B cell (primary cell): ENCODE results near the gene LYPD1.

Source experiments
- EZH2 ChIP-seq: IDR thresholded peaks from 2 replicates; pipeline ENCODE4 v1.6.1; 2012; ENCODE audit warnings: borderline replicate concordance, low read depth, mild to moderate bottlenecking, moderate library complexity, low read length; ENCODE audit not compliant: insufficient read depth, poor library complexity, severe bottlenecking
- TF ChIP-seq, protein P1 (sequence below): fragments of 200-600 bp; IDR thresholded peaks from one replicate; pipeline ENCODE4 v1.8.0; 2022; ENCODE audit warnings: antibody characterized with exemption, mild to moderate bottlenecking

- TF ChIP-seq, protein P1, sequence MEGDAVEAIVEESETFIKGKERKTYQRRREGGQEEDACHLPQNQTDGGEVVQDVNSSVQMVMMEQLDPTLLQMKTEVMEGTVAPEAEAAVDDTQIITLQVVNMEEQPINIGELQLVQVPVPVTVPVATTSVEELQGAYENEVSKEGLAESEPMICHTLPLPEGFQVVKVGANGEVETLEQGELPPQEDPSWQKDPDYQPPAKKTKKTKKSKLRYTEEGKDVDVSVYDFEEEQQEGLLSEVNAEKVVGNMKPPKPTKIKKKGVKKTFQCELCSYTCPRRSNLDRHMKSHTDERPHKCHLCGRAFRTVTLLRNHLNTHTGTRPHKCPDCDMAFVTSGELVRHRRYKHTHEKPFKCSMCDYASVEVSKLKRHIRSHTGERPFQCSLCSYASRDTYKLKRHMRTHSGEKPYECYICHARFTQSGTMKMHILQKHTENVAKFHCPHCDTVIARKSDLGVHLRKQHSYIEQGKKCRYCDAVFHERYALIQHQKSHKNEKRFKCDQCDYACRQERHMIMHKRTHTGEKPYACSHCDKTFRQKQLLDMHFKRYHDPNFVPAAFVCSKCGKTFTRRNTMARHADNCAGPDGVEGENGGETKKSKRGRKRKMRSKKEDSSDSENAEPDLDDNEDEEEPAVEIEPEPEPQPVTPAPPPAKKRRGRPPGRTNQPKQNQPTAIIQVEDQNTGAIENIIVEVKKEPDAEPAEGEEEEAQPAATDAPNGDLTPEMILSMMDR = no peak
- TF ChIP-seq EZH2 = no peak
These were observed 7.3 kb downstream of the LYPD1 start for GRCh38 chr2:132662732-132663131.
